ENCODE results near the gene TMEM132D. TPM values are rescaled to one million over a fixed set of nuclear protein-coding genes. Genes with fewer than 3 reads are reported as not detected.

Gene TMEM132D
- total and polyA plus RNA-seq, 7 donors: 0.01 TPM; not detected in 6

DNA sequence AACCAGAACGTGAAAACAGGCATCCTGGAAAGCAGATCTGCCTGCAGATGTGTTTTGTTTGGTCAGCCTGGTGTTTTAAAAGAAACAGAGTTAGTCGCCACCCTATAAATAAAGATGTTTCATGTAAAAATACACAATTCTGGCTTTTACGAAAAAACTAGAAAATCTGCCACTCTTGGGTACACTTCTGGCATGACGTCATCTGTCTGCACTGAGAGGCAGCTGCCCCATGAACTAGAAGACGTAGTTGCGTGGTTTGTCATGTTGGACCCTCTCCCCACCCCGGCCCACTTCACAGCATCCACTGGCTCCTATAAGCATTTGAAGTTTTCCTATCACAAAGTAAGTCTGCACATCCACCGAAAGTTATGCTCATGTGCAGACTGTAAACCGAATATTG is 658.1 kb downstream of the TMEM132D start:
- Histone ChIP-seq H3K27ac (no peak overlapping the region), H3K4me1 (no peaks in the 10 kb centered on the region), H3K27me3 (ENCODE audit: insufficient read depth in 3 of 3, low read length in 2 of 3) (no peaks in the 10 kb centered on the region), H3K4me3 (no peak overlapping the region), H3K9me3 (no peaks in the 10 kb centered on the region), H3K36me3 (ENCODE audit: insufficient read depth in 1 of 2, low read depth in 1 of 2) (no peaks in the 10 kb centered on the region)
- WGBS, 3 donors: 72 to 80% (median 76%) methylated on average over 9 of the region's 9 CpGs
- ATAC-seq (no peak), DNase-seq (no peak)
- TF ChIP-seq CTCF (IDR thresholded peaks at IDR 0.05): no peak
- intact Hi-C loops (cut with DNase I): no loop called here

GRCh38 chr12:129241852-129242251 is 662.0 kb downstream of the TMEM132D start:
- no peak overlapping the region for H3K27ac ChIP-seq
- no peak for TF ChIP-seq CTCF (IDR thresholded peaks at IDR 0.05)
- no peaks in the 10 kb centered on the region for H3K4me1 ChIP-seq
- no peak overlapping the region for H3K4me3 ChIP-seq
- 42 to 75% (median 74%) methylated on average over 1 of the region's 1 CpG for whole genome bisulfite sequencing, 3 donors
- no peaks in the 10 kb centered on the region for H3K27me3 ChIP-seq (ENCODE audit: insufficient read depth in 3 of 3, low read length in 2 of 3)
- H3K36me3 ChIP-seq (ENCODE audit: insufficient read depth in 1 of 2, low read depth in 1 of 2): no peaks in the 10 kb centered on the region
- ATAC-seq (no peak), DNase-seq (no peak)
- no peaks in the 10 kb centered on the region for H3K9me3 ChIP-seq
- intact Hi-C loops (cut with DNase I): no loop called here

GRCh38 chr12:129237881-129238280 is 665.9 kb downstream of the TMEM132D start:
- no peak for TF ChIP-seq CTCF (IDR thresholded peaks at IDR 0.05)
- no peak overlapping the region for H3K27ac ChIP-seq
- no peaks in the 10 kb centered on the region for H3K36me3 ChIP-seq (ENCODE audit: insufficient read depth in 1 of 2, low read depth in 1 of 2)
- no peaks in the 10 kb centered on the region for H3K27me3 ChIP-seq (ENCODE audit: insufficient read depth in 3 of 3, low read length in 2 of 3)
- no peaks in the 10 kb centered on the region for H3K4me1 ChIP-seq
- no peak for DNase-seq
- ATAC-seq: no peak
- no peaks in the 10 kb centered on the region for H3K9me3 ChIP-seq
- intact Hi-C loops (cut with DNase I): no loop called here
- no peak overlapping the region for H3K4me3 ChIP-seq
- WGBS, 3 donors: 82 to 87% (median 83%) methylated on average over 5 of the region's 5 CpGs

GRCh38 chr12:129234209-129234608 is 669.6 kb downstream of the TMEM132D start:
- no peak for DNase-seq
- H3K4me1 ChIP-seq: no peaks in the 10 kb centered on the region
- intact Hi-C loops (cut with DNase I): no loop called here
- H3K4me3 ChIP-seq: no peak overlapping the region
- no peak for TF ChIP-seq CTCF (IDR thresholded peaks at IDR 0.05)
- H3K9me3 ChIP-seq: no peaks in the 10 kb centered on the region
- 15 to 28% (median 19%) methylated on average over 6 of the region's 6 CpGs for WGBS, 3 donors
- ATAC-seq: no peak
- H3K27ac ChIP-seq: no peak overlapping the region
- H3K27me3 ChIP-seq (ENCODE audit: insufficient read depth in 3 of 3, low read length in 2 of 3): no peaks in the 10 kb centered on the region
- no peaks in the 10 kb centered on the region for H3K36me3 ChIP-seq (ENCODE audit: insufficient read depth in 1 of 2, low read depth in 1 of 2)

GRCh38 chr12:129231491-129231890 is 672.3 kb downstream of the TMEM132D start:
- 15 to 26% (median 20%) methylated on average over 3 of the region's 3 CpGs for WGBS, 3 donors
- ATAC-seq (no peak), DNase-seq (no peak)
- H3K9me3 ChIP-seq: no peaks in the 10 kb centered on the region
- no peaks in the 10 kb centered on the region for H3K4me1 ChIP-seq
- intact Hi-C loops (cut with DNase I): no loop called here
- no peaks in the 10 kb centered on the region for H3K27me3 ChIP-seq (ENCODE audit: insufficient read depth in 3 of 3, low read length in 2 of 3)
- no peak overlapping the region for H3K27ac ChIP-seq
- H3K4me3 ChIP-seq: no peak overlapping the region
- no peaks in the 10 kb centered on the region for H3K36me3 ChIP-seq (ENCODE audit: insufficient read depth in 1 of 2, low read depth in 1 of 2)
- TF ChIP-seq CTCF (IDR thresholded peaks at IDR 0.05): no peak

Data from psoas muscle (tissue), 8 donors.